ENCODE results near the gene TBC1D13. TPM values are rescaled to one million over a fixed set of nuclear protein-coding genes. Genes with fewer than 3 reads are reported as not detected.

TBC1D13 gene
- total and polyA plus RNA-seq, 2 of the 13 experiments (the other 11 are each of a cell fraction or from before 2014, with no cell fraction given) = 17.9 to 19.7 TPM

GRCh38 chr9:128771745-128772519, 15.1 kb upstream of the TBC1D13 start, which contains the start of gene ZER1 (continued):
- TF ChIP-seq ZBTB10 (CRISPR knock-in tag; IDR thresholded peaks at IDR 0.05; ENCODE audit: borderline replicate concordance) (no peak), ZNF292 (CRISPR knock-in tag; IDR thresholded peaks at IDR 0.05; ENCODE audit: borderline replicate concordance, low read depth) (no peak), KMT2B (CRISPR knock-in tag; IDR thresholded peaks at IDR 0.05) (peak; percentile 95), ZSCAN9 (CRISPR knock-in tag; IDR thresholded peaks at IDR 0.05; ENCODE audit: borderline replicate concordance) (no peak), CBX5 (CRISPR knock-in tag; IDR thresholded peaks at IDR 0.05; ENCODE audit: borderline replicate concordance) (peak; percentile 61; the same call in 1 of the 2 replicates), CHD2 (IDR thresholded peaks at IDR 0.05; ENCODE audit: low read depth, low read length) (no peak), ELF1 (CRISPR knock-in tag; IDR thresholded peaks at IDR 0.05) (peak; percentile 77), HOMEZ (CRISPR knock-in tag; IDR thresholded peaks at IDR 0.05; ENCODE audit: low read depth) (no peak), PCBP1 (IDR thresholded peaks at IDR 0.05; ENCODE audit: borderline replicate concordance, low read depth, low read length) (no peak), SPEN (CRISPR knock-in tag; IDR thresholded peaks at IDR 0.05; ENCODE audit: low read depth) (peak; percentile 94), ZBTB33 (CRISPR knock-in tag; IDR thresholded peaks at IDR 0.05) (0 out of 2 replicates have a peak, but pooled peaks have one; percentile 66), ZNF619 (CRISPR knock-in tag; IDR thresholded peaks at IDR 0.05) (no peak), TEF (CRISPR knock-in tag; IDR thresholded peaks at IDR 0.05) (no peak)
- TF ChIP-seq, protein P1, sequence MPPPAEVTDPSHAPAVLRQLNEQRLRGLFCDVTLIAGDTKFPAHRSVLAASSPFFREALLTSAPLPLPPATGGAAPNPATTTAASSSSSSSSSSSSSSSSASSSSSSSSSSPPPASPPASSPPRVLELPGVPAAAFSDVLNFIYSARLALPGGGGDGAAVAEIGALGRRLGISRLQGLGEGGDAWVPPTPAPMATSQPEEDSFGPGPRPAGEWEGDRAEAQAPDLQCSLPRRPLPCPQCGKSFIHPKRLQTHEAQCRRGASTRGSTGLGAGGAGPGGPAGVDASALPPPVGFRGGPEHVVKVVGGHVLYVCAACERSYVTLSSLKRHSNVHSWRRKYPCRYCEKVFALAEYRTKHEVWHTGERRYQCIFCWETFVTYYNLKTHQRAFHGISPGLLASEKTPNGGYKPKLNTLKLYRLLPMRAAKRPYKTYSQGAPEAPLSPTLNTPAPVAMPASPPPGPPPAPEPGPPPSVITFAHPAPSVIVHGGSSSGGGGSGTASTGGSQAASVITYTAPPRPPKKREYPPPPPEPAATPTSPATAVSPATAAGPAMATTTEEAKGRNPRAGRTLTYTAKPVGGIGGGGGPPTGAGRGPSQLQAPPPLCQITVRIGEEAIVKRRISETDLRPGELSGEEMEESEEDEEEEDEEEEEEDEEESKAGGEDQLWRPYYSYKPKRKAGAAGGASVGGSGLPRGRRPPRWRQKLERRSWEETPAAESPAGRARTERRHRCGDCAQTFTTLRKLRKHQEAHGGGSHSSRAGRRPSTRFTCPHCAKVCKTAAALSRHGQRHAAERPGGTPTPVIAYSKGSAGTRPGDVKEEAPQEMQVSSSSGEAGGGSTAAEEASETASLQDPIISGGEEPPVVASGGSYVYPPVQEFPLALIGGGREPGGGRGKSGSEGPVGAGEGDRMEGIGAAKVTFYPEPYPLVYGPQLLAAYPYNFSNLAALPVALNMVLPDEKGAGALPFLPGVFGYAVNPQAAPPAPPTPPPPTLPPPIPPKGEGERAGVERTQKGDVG (CRISPR knock-in tag; IDR thresholded peaks at IDR 0.05; ENCODE audit: borderline replicate concordance) = no peak
